Pons (tissue), 1 donor: ENCODE results near the gene MAP3K2.
"Not testable (repeated sequence)": the region's sequence is repeated elsewhere in the genome, so short reads cannot be mapped to it uniquely, and the experiment has no call there.

Experiments used
- DNase-seq: peaks from one replicate; pipeline ENCODE4 v3.0.0-alpha.2; 2016; ENCODE audit warnings: low spot score

MAP3K2 gene

GRCh38 chr2:127421116-127421800 lies 33.5 kb upstream of the MAP3K2 start:
- no peak for DNase-seq

- DNase-seq = no peak
Observed at GRCh38 chr2:127420039-127420864, 32.5 kb upstream of the MAP3K2 start.

- DNase-seq = no peak
Observed at GRCh38 chr2:127419448-127420038, 31.8 kb upstream of the MAP3K2 start.

GRCh38 chr2:127419112-127419430 lies 31.3 kb upstream of the MAP3K2 start:
- DNase-seq = no peak

GRCh38 chr2:127418300-127419111 lies 30.7 kb upstream of the MAP3K2 start, which contains the start of gene PROC:
Gene PROC (plus strand): TSS chr2:127418427. CDS start chr2:127419943, 1,516 bp downstream.
- no peak for DNase-seq

- no peak for DNase-seq
Observed at GRCh38 chr2:127417406-127417805, 29.6 kb upstream of the MAP3K2 start.

- DNase-seq = no peak
Observed at GRCh38 chr2:127416506-127417001, 28.8 kb upstream of the MAP3K2 start.

- DNase-seq = no peak
Observed at GRCh38 chr2:127415593-127416505, 28.1 kb upstream of the MAP3K2 start.

- no peak for DNase-seq
Observed at GRCh38 chr2:127414638-127415592, 27.1 kb upstream of the MAP3K2 start.

- DNase-seq = no peak
Observed at GRCh38 chr2:127413782-127414637, 26.2 kb upstream of the MAP3K2 start.

GRCh38 chr2:127413200-127413599 lies 25.4 kb upstream of the MAP3K2 start:
- no peak for DNase-seq

GRCh38 chr2:127411653-127412369 lies 24.0 kb upstream of the MAP3K2 start:
- peak; percentile 66 for DNase-seq

GRCh38 chr2:127410871-127411652 lies 23.3 kb upstream of the MAP3K2 start:
- DNase-seq = no peak

- not testable (repeated sequence) for DNase-seq
Observed at GRCh38 chr2:127409716-127410115, 21.9 kb upstream of the MAP3K2 start.

GRCh38 chr2:127408807-127409099 lies 21.0 kb upstream of the MAP3K2 start:
- no peak for DNase-seq

GRCh38 chr2:127408004-127408806 lies 20.4 kb upstream of the MAP3K2 start:
- peak; percentile 84 for DNase-seq

- no peak for DNase-seq
Observed at GRCh38 chr2:127407661-127408003, 19.9 kb upstream of the MAP3K2 start.
